Hematopoietic multipotent progenitor cell treated with erythropoietin and hydrocortisone succinate and interleukin-3 and kit ligand, for 17 days (in vitro differentiated cells): ENCODE results near the gene C4orf54.

ENCODE experiments used
- DNase-seq: peaks from one replicate; pipeline ENCODE4 v3.0.0-alpha.2; 2015; ENCODE audit warnings: low spot score

C4orf54 gene

DNA sequence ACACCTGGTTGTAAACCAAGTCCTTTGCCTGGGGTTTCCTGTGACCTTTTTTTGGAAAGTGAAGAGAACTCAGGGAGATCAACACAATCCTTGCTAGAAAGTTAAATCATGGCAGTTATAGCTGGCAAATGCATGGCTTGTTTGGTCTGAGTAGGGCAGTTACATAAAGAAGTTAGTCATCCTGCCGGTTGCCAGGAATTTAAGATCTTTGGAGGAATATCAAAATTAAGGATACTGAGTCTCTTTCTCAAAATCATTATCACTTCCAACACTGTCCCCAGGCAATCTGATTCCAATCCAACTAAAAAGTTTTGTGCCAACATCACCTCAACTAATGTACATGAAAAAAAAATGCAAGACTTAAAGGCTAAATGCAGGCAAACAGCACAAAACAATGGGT lies 40.3 kb downstream of the C4orf54 start:
- DNase-seq: no peak

DNA sequence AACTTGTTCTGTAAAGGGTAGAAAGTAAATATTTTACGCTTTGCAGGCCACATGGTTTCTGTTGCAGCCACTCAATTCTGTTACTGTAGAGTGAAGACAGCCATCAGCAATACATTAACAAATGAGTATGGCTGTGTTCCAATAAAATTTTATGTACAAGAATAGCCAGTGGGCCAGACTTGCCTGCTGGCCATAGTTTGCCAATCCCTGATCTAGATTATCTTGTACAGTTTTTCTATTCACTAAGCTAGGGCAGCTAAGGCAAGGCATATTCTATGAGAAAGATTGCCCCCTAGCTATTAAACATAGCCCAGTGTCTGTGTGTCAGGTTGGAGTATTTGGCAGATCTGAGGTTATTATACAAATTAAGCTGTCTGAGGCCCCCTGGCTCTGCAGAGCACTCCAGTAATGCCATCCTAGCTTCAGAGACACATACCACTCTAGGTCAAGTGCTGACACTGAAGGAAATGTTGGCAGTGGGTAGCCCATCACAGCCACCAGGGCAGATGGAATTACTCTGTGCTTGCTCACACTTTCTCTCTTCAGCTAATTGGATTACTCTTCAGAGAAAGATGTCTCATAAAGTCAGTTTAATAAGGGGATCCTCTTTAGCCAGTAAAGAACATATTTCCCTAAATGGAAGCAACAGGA lies 42.3 kb downstream of the C4orf54 start:
- DNase-seq: no peak

DNA sequence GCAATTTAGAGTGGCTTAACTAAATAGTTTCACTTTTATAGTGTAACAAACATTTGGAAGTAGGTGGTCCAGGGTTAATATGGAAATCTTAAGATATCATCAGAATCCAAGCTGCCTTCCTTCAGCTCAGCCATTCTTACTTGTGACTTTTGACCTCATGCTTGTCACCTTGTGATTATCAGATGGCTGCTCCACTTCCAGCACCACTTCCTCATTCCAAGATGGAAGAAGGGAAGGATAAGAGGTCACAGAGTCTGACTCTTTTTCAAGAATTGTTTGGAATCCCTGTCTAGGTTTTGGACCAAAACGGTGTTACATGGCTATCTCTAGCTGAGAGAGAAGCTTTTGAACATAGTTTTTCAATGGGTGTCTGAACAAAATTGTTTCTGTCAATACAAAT lies 43.1 kb downstream of the C4orf54 start:
- no peak for DNase-seq

DNA sequence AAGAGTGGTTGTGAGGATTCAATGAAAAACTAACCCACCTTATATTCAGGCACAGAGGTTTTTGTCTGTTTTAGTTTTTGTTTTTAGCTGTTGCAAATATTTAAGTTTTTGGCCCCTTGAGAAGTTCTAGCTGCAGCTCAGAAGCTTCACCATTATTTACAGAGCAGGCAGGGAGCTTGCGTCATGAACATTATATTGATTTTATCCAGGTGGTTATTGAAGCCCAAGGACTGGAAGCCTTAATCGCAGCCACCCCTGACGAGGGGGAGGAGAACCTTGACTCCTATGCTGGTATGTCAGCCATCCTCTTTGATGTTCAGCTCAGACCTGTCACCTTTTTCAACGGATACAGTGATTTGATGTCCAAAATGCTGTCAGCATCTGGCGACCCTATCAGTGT lies 44.9 kb downstream of the C4orf54 start:
- DNase-seq: no peak

DNA sequence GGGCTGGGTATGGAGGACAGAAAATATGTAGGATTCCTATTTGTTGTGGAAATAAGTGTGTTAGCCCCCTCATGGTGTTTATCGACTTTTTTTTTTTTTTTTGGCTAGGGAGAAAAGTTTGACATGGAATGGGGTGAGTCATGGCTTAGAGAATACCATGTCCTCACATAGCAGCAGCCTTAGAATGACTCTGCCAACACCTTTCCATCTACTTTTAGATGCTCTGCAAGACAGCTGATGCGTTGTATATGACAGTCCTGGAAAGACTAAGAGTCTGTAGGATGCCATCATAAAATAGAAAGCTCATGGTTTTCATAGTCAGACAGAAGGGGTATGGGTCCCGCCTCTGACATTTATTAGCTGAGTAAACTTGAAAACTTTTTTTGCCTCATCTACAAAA lies 45.3 kb downstream of the C4orf54 start:
- DNase-seq: no peak

DNA sequence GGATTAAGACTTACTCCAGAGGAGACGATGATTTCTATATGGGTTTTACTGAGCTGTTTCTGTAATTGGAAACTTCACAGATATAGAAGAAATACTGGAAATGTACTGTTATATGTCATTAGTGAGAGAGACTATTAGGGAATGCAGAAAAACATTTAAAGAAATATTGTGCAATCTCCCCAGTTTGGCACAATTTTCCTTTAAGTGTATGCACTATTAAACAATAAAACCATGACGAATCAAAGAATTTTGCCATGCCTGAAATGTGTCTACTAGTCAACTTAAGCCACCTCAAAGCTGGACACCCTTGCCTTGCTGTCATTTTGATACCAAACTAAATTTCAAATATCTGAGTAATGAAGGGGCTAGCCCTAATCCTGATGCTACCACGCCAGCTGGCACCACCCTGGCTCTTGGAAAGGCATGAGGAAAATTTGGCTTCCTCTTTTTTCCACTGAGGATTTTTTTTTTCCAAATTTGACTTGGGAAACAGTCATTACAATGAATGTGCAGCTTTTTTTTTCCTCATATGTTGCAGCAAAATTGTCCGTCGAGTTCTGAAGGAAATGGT lies 46.9 kb downstream of the C4orf54 start:
- no peak for DNase-seq

DNA sequence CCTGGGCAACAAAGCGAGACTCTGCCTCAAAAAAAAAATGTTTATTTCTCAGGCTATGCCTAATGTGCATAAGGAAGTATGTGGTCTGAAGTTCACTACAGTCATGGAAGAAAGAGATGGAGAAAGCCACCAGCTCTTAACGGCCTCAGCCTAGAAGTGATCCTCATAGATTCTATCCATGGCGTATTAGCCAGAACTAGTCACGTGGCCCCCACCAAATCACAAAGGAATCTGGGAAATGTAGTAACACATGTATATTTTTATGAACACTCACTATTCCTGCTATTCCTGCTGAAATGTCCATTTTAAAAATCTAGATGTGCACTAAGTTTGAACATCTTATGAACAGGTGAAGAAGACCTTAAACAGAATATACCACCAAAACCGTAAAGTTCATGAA lies 49.2 kb downstream of the C4orf54 start:
- DNase-seq: no peak
